NCI-H2171 treated with DMSO at 0.1 percent for 48 hours (cell line): Measurements from ENCODE around the gene PLB1.
"Not testable (repeated sequence)": the region's sequence is repeated elsewhere in the genome, so short reads cannot be mapped to it uniquely, and the experiment has no call there.

Source experiments
- DNase-seq: peaks from one replicate; lab custom pipeline; 2025; lab: John Stamatoyannopoulos, UW

PLB1 gene

DNA sequence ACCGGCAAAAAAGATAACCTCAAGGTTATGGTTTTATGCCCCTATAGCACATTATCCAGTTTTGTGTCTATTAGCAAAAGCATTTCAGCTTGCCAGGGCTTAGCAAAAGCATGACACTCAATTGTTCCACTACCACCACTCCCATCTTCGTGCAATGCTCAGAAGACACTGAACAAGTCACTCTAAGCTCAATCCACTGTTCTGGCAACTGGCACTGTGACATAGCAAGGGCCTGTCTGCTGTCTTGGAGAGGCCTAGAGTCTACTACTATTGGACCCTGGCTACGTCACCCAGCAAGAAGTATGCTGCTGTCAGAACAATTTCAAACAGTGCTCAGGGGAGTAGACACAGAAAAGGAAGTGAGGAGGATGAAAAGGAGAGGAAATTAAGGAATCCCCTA is 152.3 kb downstream of the PLB1 start:
- DNase-seq, result no peak

DNA sequence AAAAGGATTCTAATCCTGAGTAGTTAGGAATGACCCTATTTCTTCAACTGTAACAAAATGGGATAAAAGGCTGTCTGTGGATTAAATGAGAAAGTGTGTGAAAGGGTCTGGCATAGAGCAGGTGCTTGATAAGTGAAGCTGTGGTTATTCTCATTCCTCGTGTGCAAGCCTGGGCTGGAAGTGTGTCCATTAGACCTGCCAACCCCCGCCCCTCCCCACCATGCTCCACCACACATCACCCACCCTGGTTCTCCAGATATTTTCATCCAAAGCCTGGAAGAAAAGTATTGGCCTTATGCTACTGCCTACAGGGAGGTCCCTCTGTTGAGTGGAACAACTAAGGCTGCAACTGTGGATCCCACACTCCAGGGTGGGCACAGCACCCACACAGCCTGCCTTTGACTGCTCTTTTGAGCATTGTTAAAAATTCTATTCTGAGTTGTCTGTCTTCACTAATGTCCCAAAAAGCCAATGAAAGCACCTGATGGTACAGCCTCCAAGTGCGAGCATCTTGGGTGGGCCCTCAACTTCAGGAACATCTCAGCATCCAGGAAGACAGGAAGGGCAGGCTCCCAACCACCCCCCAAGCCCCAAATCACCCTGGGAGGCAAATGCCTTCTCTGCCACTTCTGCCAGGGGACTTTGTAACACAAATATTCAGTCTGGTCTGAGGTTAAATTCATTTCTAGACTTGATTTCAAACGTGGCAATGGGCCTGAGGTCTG is 153.0 kb downstream of the PLB1 start:
- DNase-seq, result no peak

DNA sequence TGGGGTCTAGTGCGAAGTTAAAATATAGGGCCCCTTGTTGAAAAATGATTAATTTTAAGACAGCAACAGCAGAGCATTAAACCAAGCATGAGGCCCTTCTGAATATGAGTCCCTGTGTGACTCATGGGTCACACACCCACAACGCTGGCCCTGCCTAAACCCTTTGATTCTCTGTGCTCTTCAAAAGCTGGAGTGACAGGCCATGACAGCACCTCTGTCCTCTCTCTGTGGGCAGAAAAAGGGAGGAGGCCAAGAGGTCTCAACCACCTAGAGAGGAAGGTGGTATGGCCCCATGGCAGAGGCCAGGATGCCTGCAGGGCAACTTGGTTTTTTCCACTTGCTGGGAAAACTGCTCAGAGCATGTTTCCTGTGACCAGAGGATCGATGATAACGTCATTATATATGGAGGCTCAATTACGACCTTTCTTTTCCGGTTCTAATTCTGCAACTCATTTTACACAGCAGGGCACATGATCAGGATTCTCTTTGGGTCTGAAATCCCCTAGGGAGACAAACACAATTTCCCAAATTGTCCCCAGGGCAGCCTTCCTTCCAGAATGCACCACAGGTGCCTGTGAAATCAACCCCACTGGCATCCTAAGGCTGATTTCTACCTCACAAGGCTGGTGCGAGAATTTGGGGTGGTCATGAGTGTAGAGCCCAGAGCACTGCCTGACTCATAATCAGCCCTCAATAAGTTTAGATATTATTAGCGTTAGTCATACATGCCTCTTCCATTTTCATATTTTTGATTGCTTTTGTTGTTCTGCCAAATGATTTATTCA is 153.8 kb downstream of the PLB1 start:
- DNase-seq, result no peak

DNA sequence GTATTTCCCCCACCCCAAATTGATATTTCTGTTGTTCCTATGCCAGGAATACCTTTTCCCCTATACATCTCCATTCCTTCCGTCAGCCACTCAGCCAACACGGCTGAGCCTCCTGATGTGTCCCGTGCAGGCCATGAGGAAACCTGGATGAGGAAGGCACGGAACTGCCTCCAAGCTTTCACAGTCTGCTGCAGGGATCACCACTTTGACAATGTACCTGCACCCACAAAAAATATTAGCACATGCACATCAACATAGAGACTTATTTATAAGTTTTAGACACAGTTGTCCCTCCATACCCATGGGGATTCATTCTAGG is 154.4 kb downstream of the PLB1 start:
- no peak for DNase-seq

DNA sequence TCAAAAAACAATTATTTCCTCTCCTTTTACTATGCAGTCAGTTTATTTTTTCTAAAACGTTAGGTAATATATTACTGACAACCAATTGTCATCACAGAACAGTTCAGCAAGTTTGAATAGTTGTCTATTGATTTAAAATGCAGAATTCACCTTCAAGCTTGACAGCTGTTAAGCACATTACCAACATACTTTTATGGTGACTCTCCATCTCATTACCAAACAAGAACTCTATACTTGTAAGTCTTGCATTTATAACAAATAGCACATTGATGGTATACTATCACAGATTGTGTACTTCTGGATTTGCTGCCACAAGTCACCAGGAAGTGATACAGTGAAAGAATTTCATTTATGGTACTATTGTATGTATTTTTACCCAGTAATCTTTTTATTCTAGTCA is 156.4 kb downstream of the PLB1 start:
- DNase-seq, result no peak

DNA sequence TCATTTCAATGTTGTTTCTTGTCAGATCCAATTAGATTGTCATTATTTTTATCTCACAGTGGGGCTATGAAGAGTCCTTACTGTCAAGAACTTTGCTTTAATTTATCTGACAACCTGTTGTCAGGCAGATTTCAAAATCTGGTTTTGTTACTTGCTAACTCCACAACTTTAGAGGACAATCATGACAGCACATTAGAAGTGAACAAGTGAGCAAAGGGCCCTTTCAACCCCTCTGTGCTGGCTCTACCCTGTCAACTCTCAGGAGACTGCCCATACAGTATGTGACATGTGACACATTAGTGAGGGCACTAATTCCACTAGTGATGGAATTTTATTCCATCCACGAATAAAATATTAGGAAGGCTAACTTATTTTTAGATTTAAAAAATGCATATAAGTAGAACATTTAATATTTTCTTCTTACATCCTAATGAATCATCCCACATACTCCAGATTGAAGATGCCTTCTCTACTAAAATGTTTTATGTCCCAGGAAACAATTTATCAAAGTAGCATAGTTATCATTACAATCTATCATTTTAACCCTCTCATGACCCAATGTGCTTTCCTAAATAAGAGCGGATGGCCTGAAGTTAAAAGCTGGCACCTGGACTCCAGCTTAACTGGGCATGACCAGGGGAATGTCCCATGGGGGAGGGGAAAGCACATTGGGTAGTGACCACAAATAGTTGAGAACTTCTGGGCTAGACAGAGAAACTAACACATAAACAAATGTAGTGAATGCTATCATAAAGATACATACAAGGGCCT is 158.2 kb downstream of the PLB1 start:
- DNase-seq, result no peak

DNA sequence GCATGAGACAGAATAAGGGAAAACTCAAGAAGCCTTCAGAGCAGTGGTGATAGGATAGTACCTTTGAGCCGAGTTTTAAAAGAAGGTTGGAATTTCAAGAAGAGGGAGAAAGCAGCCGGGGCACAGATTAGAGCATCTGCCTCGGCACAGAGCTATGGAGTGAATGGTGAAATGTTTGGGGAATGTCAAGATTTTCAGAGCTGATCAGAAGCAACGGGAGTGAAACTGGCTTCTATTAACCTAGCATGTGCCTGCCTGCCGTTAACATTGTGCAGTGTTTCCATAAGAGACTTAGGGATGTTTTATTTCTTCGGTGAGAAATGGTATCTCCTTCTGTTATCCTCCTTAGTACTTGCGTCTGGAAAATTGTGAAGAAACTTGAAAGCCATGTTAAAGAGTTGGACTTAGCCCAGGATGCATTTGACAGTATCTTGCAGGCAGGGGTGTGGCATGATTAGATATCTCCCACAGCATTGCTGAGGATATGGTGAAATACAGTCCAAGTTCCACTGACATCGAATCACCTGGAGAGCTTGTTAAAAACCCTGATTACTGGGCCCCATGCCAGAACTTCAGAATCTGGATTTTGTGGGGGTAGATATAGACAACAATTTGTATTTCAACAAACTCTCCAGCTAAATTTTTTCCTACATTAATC is 158.9 kb downstream of the PLB1 start:
- DNase-seq, result no peak

DNA sequence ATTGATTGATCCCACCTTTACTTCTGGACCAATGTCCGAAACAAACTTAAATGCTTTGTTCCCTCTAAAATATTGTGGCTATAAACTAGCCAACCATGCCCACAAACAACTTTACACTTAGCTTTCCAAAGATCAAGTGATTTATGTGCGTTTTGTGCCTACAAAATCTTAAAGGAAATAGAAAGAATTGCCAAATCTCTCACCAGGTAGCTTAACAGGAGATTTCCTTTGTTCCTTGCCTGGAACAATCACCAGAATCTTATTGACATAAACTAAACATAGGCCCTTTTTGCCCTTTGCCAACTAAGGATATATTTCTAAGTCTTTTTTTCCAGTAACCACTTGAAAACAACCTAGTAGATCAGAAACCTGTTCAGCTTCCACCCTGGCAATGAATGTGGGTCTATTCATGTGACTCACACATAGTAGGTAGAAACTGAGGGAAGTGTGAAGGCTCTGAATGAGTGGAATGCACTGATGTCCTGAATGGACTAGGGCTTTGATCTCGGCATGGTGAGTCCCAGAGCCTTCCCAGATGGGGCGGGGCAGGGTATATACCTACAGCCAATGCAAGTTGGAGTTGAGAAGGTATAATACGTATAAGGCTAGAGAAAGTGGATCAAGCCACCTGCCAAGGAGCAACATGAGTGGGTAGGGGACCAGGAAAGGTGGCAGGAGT is 161.2 kb downstream of the PLB1 start:
- DNase-seq, result no peak

DNA sequence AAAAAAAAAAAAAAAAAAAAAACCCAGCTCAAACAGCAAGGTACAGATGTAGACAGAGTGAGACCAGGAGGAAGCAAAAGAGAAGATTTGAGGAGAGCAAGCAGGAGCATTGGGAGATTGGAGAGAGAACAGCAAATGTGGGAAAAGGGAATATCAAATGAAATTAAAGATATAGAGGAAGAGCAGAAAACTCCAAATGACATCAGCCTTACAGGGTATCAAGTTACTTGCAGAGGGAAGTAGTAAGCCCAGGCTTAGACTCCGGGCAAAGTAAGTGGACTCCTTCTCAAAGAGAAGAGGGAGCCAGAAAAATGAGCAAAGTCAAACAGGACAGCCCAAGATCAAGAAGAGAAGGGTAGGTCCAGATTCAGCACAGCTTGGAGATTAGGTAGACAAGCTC is 162.5 kb downstream of the PLB1 start:
- peak; percentile 43 for DNase-seq

DNA sequence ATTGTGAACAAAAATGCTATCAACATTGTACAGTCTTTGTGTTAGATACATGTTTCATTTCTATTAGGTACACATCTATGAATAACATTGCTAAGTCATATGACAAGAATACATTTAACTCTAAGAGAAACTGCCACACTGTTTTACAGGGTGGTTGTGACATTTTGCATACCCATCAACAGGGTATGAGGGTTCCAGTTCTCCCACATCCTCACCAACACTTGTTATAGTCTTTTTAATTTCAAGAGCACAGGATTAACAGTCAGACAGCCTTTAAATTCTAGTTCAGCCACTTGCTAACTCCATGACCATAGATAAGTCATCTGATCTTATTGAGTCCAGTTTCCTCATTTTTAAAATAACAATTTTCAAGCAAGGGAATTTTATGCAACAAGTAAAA is 163.3 kb downstream of the PLB1 start:
- no peak for DNase-seq

DNA sequence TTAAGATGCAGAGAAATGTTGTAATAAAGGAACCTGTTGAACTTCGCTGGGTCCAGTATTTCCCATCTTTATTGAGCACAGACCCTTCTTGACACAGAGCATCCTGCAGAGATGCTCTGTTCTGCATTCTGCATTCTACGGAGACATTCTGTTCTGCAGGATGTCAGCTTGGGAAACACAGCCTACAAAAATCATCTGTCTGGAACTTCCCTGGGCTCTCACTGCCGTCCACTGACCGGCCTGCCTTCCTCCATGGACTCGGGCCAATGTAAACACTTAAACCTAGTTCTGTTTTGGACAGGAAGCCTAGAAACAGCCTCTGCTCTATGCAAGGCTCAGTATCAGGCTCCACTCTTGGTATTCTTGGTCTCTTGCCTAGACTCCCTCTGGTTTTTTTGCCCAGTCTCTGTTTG is 165.7 kb downstream of the PLB1 start:
- DNase-seq, result no peak

DNA sequence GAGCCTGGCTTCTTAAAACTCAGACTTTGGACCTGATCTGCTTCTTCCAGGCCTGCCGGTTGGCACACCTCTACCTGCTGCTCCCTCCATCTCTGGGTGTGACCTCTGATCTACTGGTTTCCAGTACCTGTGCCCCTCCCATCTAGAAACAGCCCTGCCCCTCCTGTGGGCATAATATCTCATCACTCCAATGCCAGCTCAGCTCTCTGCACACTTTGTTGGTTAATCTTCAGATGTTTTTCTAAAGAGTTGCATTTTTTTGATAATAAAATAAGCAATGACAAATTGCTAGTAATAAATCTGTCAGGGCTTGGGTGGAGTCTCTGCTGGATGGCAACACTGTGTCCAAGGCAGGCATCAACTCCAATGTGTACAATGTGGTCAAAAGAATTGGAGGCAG is 166.2 kb downstream of the PLB1 start:
- no peak for DNase-seq

DNA sequence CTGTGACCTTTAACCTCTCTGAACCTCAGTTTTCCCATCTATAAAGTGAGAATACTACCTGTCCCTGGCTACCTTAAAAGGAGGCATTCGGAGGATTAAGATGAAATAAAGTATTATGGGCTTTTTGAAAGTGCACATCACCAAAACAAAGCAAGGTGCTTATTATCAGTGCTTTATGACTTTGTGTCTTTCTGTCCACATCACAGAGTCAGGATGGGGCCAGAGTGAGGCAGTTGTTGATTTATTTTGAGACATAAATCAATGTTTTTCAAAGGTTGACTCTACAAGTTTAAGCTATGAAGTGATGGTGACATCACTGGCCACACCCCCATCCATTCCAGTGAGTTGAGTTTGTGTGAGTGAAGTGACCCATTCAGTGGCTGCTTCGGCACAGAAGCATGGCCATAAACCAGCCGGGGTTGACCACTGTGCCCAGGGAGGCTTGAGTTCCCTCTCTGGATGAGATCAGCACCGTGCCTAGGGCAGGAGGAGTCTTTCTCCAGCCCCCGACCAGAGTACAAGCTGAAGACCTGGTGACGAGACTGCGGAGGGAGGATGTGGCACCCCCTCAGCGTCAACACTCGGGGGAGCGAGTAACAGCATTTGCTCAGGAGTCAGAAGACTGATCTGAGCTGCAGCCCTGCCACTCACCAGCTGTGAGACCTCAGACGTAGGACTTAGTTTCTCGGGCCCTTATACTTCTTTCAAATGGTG is 166.8 kb downstream of the PLB1 start:
- no peak for DNase-seq

DNA sequence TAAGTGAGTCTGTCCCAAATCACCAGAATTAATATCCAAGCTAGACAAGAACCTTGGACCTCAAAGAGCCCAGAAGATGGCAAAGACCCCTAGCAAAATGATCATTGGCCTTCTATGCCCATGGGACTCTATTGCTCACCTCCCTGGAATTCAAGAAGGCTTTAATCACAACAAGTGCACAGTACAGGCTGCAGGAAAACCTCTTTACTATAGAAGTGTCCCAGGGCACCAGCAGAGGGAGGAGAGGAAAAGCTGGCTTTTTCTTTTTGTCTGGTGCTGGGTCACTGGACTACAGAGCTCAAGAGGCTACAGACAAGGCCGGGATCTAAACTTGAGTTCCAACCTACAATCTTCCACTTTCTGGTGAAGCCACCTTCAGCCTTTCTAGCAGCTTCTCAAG is 167.5 kb downstream of the PLB1 start:
- DNase-seq, result no peak

DNA sequence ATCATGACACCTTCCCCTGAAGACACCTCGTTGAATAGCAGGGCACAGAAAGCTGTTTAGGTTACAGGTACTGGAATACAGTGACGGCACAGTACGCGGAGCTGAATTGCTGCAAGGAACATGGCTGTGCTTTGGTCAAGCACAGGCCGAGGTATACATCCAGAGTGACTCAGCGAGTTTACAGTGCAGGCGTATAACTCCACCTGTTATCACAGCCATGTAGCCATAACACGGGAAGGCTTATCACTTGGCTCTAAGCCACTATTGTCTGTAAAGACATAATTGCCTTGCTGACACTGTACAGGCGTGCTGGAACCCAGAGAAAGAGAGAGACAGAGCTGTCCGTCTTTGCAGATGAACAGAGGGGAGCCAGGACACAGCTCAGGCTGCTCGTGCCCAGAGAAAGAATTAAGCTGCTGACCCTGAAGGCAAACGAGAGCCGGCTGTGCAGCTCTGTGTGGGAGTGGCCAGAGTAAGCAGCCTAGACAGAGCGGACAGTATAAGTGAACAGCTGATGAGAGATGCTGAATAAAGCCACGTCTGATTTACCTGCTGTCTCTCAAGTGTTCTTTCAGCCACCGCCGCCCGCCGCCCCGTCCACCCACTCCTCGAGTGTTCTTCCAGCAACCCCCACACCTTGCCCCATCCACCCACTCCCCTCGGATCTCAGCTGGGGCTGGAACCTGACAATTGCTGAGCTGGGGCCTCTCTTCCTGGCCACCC is 168.4 kb downstream of the PLB1 start:
- DNase-seq, result no peak

DNA sequence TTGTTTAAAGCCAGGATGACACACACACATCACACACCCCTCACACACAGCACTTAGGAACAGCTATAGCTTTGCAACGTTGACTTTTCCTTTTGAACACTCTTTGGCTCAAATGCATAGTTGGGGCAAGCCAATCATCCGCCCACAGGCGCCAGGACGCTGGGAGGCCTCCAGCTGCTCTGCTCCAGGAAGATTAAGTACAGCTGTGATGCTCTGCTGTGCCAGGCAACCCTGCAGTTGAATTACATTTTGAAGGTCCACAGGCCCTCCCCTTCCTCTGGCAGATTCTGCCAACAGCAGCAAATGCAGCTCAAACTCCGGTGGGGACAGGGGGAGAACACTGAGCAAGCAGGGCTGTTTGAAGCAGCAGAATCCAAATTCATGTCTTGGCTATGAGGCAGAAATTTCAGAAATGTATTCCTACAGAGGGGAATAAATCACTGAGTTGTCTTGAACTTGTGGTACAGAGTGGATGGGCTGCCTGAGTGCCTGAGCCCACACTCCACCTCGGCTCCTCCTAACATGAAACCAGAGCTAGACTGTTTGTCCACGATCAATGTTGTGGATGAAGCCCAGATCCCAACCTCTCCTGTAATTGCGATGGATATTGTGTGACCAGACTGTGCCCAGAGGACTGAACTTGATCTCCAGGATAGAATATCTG is 169.3 kb downstream of the PLB1 start:
- DNase-seq, result no peak

DNA sequence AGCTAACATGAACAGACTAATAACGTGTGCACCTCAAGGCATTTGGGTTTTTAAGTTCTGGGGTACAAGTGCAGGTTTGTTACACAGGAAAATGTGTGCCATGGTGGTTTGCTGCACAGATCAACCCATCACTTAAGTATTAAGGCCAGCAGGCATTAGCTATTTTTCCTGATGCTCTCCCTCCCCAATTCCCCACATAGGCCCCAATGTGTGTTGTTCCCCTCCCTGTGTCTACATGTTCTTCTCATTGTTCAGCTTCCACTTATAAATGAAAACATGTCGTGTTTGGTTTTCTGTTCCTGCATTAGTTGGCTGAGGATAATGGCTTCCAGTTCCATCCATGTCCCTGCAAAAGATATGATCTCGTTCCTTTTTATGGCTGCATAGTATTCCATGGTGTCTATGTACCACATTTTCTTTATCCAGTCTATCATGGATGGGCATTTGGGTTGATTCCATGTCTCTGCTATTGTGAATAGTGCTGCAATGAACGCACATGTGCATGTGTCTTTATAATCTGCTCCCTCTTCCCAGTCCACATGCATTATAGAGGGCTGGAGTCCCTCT is 170.0 kb downstream of the PLB1 start:
- not testable (repeated sequence) for DNase-seq

DNA sequence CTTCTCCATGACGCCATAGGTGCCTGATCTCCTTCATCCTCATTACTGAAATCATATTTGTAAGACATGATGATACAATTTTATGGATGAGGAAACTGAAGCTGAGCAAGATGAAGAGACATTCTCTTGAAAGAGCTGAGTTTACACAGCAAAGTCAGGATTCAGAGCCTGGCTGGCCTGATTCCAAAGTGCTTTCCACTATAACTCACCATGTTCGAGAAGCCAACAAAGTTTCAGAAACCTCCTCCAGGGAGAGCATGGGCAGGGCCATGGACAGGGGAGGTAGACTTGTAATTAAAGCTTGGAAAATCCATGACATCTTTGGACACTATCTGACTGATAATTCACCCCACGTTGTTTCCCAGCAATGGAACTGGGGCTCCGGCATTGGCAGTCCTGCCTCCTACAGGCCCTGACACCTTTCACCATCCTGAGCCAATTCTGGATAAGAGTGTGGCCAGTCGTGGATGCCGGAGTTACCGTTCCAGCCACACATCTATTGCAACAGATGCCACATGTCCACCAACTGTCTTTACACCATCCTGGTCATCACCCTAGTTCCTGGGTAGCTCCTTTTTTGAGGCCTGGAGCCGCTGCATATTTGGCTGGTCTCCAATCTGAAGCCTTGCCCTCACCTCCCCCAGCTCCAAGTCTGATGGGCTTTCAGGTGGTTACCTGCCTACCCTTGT is 170.8 kb downstream of the PLB1 start:
- no peak for DNase-seq

DNA sequence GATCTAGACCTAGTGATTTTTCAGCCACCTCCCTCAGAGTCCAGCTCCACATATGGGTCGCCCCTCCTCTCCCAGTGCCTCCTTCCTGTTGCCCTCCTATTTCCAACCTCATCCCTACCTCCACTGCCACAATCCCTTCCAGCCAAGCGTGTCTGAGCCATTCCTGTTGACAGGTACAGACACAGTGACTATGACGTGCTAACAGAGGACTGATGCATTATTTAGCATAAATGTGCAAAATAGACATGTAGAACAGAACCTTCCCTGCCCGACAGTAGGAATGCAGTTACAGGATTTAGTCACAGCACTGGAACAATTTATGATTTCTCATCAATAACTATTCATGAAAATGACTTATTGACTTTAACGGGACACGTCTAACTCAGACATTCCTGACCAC is 171.4 kb downstream of the PLB1 start:
- DNase-seq, result no peak
